ENCODE data around the gene SLC35A1.

SLC35A1 gene

GRCh38 chr6:87534377-87535047 is 61.7 kb downstream of the SLC35A1 start:
- DNase-seq (ENCODE audit: low spot score): no peak

- DNase-seq (ENCODE audit: low spot score): no peak
Measured at GRCh38 chr6:87538510-87539260, 65.9 kb downstream of the SLC35A1 start.

- no peak for DNase-seq (ENCODE audit: low spot score)
Measured at GRCh38 chr6:87539554-87539953, 66.8 kb downstream of the SLC35A1 start.

- DNase-seq (ENCODE audit: low spot score): no peak
Measured at GRCh38 chr6:87540539-87540938, 67.8 kb downstream of the SLC35A1 start.

GRCh38 chr6:87541041-87541440 is 68.3 kb downstream of the SLC35A1 start:
- no peak for DNase-seq (ENCODE audit: low spot score)

- DNase-seq (ENCODE audit: low spot score): no peak
Measured at GRCh38 chr6:87541744-87542143, 69.0 kb downstream of the SLC35A1 start.

GRCh38 chr6:87543696-87544473 is 71.1 kb downstream of the SLC35A1 start:
- no peak for DNase-seq (ENCODE audit: low spot score)

GRCh38 chr6:87544474-87544735 is 71.6 kb downstream of the SLC35A1 start:
- no peak for DNase-seq (ENCODE audit: low spot score)

GRCh38 chr6:87551799-87552198 is 79.0 kb downstream of the SLC35A1 start:
- no peak for DNase-seq (ENCODE audit: low spot score)

- DNase-seq (ENCODE audit: low spot score): no peak
Measured at GRCh38 chr6:87553159-87553765, 80.5 kb downstream of the SLC35A1 start.

GRCh38 chr6:87555506-87555905 is 82.7 kb downstream of the SLC35A1 start:
- no peak for DNase-seq (ENCODE audit: low spot score)

GRCh38 chr6:87558446-87558845 is 85.7 kb downstream of the SLC35A1 start:
- DNase-seq (ENCODE audit: low spot score): no peak

- no peak for DNase-seq (ENCODE audit: low spot score)
Measured at GRCh38 chr6:87561017-87561416, 88.2 kb downstream of the SLC35A1 start.

Measured in NAMALWA (cell line).